Activated T-helper 1 cell treated with anti-CD3 and anti-CD28 coated beads, Interleukin-12 subunit alpha, Interleukin-12 subunit beta, Interleukin-2, Interleukin-4 antibody, amounts not matched to agents 30 ng/mL and 10 ng/mL and 1 ng/mL, durations not matched to agents 14 hours and 24 hours and 36 hours (primary cell): ENCODE data around the gene EVX2. TPM values are rescaled to one million over a fixed set of nuclear protein-coding genes. Genes with fewer than 3 reads are reported as not detected.

ENCODE experiments used
- DNase-seq: peaks from one replicate; pipeline ENCODE4 v3.0.0; 2021; ENCODE audit warnings: low spot score
- H3K27ac Mint-ChIP-seq: one replicate; pipeline ENCODE4 v1.8.0; 2021; ENCODE audit warnings: mild to moderate bottlenecking, mixed read lengths
- H3K27me3 Mint-ChIP-seq: one replicate; pipeline ENCODE4 v1.8.0; 2022; ENCODE audit warnings: mild to moderate bottlenecking, moderate library complexity, mixed read lengths; ENCODE audit not compliant: insufficient read depth
- H3K36me3 Mint-ChIP-seq: one replicate; pipeline ENCODE4 v1.8.0; 2021; ENCODE audit warnings: low read depth, mixed read lengths
- H3K4me1 Mint-ChIP-seq: one replicate; pipeline ENCODE4 v1.8.0; 2021; ENCODE audit warnings: low read depth, mixed read lengths
- H3K4me3 Mint-ChIP-seq: one replicate; pipeline ENCODE4 v1.8.0; 2021; ENCODE audit warnings: mild to moderate bottlenecking, moderate library complexity, mixed read lengths
- H3K9me3 Mint-ChIP-seq: one replicate; pipeline ENCODE4 v1.8.0; 2021; ENCODE audit warnings: mixed read lengths
- intact Hi-C: fragments of 100-400 bp; cut with micrococcal nuclease; formaldehyde crosslinking; loops from one replicate; pipeline ENCODE4 v1.15.1; 2024
- total RNA-seq: library from RNA; stranded (reverse); gene quantifications from 2 replicates; pipeline ENCODE4 v1.2.3, GENCODE V29; 2022

Gene EVX2
- total RNA-seq, 1 donor from 2014 or later = not detected

GRCh38 chr2:176110415-176111308 is 26.9 kb upstream of the EVX2 start:
- Mint-ChIP-seq H3K4me1 (peaks cover 7% of the 10 kb centered on the region), H3K27ac (peak overlapping the region; percentile 68), H3K9me3 (no peaks in the 10 kb centered on the region), H3K27me3 (peaks cover 69% of the 10 kb centered on the region), H3K36me3 (peaks cover 3% of the 10 kb centered on the region), H3K4me3 (no peak overlapping the region)
- no peak for DNase-seq
- intact Hi-C loops = loop anchor here (2.0 to 10.0 kb wide), 3 partner anchors 20 to 54 kb away; no protein-coding TSS in a partner anchor

- intact Hi-C loops = loop anchor here (2.0 to 10.0 kb wide), 3 partner anchors 21 to 55 kb away; no protein-coding TSS in a partner anchor
- Mint-ChIP-seq H3K27me3 (peaks cover 72% of the 10 kb centered on the region), H3K4me3 (no peak overlapping the region), H3K4me1 (peaks cover 7% of the 10 kb centered on the region), H3K27ac (peak overlapping the region; percentile 73), H3K36me3 (peaks cover 3% of the 10 kb centered on the region), H3K9me3 (no peaks in the 10 kb centered on the region)
- no peak for DNase-seq
Observed at GRCh38 chr2:176109946-176110345, 26.2 kb upstream of the EVX2 start.

GRCh38 chr2:176109192-176109901 is 25.6 kb upstream of the EVX2 start:
- peaks cover 3% of the 10 kb centered on the region for H3K36me3 Mint-ChIP-seq
- no peak for DNase-seq
- peaks cover 7% of the 10 kb centered on the region for H3K4me1 Mint-ChIP-seq
- H3K4me3 Mint-ChIP-seq = no peak overlapping the region
- no peaks in the 10 kb centered on the region for H3K9me3 Mint-ChIP-seq
- H3K27ac Mint-ChIP-seq = peak overlapping the region; percentile 73
- intact Hi-C loops = no loop called here
- peaks cover 76% of the 10 kb centered on the region for H3K27me3 Mint-ChIP-seq

GRCh38 chr2:176107731-176108181 is 24.0 kb upstream of the EVX2 start:
- intact Hi-C loops = no loop called here
- H3K27ac Mint-ChIP-seq = no peak overlapping the region
- DNase-seq = no peak
- peaks cover 78% of the 10 kb centered on the region for H3K27me3 Mint-ChIP-seq
- H3K9me3 Mint-ChIP-seq = no peaks in the 10 kb centered on the region
- peaks cover 3% of the 10 kb centered on the region for H3K36me3 Mint-ChIP-seq
- H3K4me3 Mint-ChIP-seq = no peak overlapping the region
- peaks cover 7% of the 10 kb centered on the region for H3K4me1 Mint-ChIP-seq

- intact Hi-C loops = no loop called here
- Mint-ChIP-seq H3K27me3 (peaks cover 79% of the 10 kb centered on the region), H3K4me1 (peaks cover 7% of the 10 kb centered on the region), H3K36me3 (peaks cover 3% of the 10 kb centered on the region), H3K4me3 (no peak within 1 kb of the TSS), H3K9me3 (no peaks in the 10 kb centered on the region), H3K27ac (peak within 1 kb of the TSS; percentile 59)
- no peak for DNase-seq
Observed at GRCh38 chr2:176106581-176107539, 23.1 kb upstream of the EVX2 start, which contains the start of gene HOXD11. Gene HOXD11 (plus strand): TSS chr2:176107280. CDS start chr2:176107356, 76 bp downstream.

GRCh38 chr2:176105730-176106580 is 22.2 kb upstream of the EVX2 start:
- Mint-ChIP-seq H3K36me3 (peaks cover 3% of the 10 kb centered on the region), H3K27ac (peak overlapping the region; percentile 59), H3K27me3 (peaks cover 79% of the 10 kb centered on the region), H3K4me3 (no peak overlapping the region), H3K4me1 (peaks cover 7% of the 10 kb centered on the region), H3K9me3 (no peaks in the 10 kb centered on the region)
- intact Hi-C loops = no loop called here
- no peak for DNase-seq

- no peak for DNase-seq
- Mint-ChIP-seq H3K27ac (peak overlapping the region; percentile 59), H3K27me3 (peaks cover 82% of the 10 kb centered on the region), H3K36me3 (peaks cover 3% of the 10 kb centered on the region), H3K4me1 (peaks cover 7% of the 10 kb centered on the region), H3K9me3 (no peaks in the 10 kb centered on the region), H3K4me3 (no peak overlapping the region)
- intact Hi-C loops = no loop called here
Observed at GRCh38 chr2:176105078-176105729, 21.4 kb upstream of the EVX2 start.

GRCh38 chr2:176104316-176105077 is 20.7 kb upstream of the EVX2 start:
- Mint-ChIP-seq H3K4me1 (peaks cover 7% of the 10 kb centered on the region), H3K36me3 (peaks cover 3% of the 10 kb centered on the region), H3K27me3 (peaks cover 77% of the 10 kb centered on the region), H3K27ac (no peak overlapping the region), H3K4me3 (no peak overlapping the region), H3K9me3 (no peaks in the 10 kb centered on the region)
- intact Hi-C loops = no loop called here
- DNase-seq = no peak

GRCh38 chr2:176103742-176104315 is 20.1 kb upstream of the EVX2 start:
- intact Hi-C loops = no loop called here
- H3K27ac Mint-ChIP-seq = no peak overlapping the region
- no peaks in the 10 kb centered on the region for H3K9me3 Mint-ChIP-seq

GRCh38 chr2:176103194-176103593 is 19.4 kb upstream of the EVX2 start:
- Mint-ChIP-seq H3K27me3 (peaks cover 79% of the 10 kb centered on the region), H3K4me3 (no peak overlapping the region), H3K27ac (no peak overlapping the region), H3K9me3 (no peaks in the 10 kb centered on the region), H3K4me1 (peaks cover 7% of the 10 kb centered on the region), H3K36me3 (peaks cover 3% of the 10 kb centered on the region)
- no peak for DNase-seq
- intact Hi-C loops = no loop called here

More at GRCh38 chr2:176103742-176104315, 20.1 kb upstream of the EVX2 start:
- DNase-seq = no peak
- H3K27me3 Mint-ChIP-seq = peaks cover 77% of the 10 kb centered on the region
- peaks cover 7% of the 10 kb centered on the region for H3K4me1 Mint-ChIP-seq
- H3K36me3 Mint-ChIP-seq = peaks cover 3% of the 10 kb centered on the region
- H3K4me3 Mint-ChIP-seq = no peak overlapping the region
